Glutamatergic neuron (in vitro differentiated cells): ENCODE data around the gene THUMPD2. TPM values are rescaled to one million over a fixed set of nuclear protein-coding genes. Genes with fewer than 3 reads are reported as not detected.

Experiments
- DNase-seq: peaks from one replicate; pipeline ENCODE4 v3.0.0; 2022
- H3K27ac Mint-ChIP-seq: one replicate; pipeline ENCODE4 v1.8.0; 2020; ENCODE audit warnings: mild to moderate bottlenecking, mixed read lengths, inconsistent platforms; ENCODE audit not compliant: unreplicated experiment
- H3K27me3 Mint-ChIP-seq: one replicate; pipeline ENCODE4 v1.8.0; 2020; ENCODE audit warnings: mild to moderate bottlenecking, moderate library complexity, mixed read lengths, inconsistent platforms; ENCODE audit not compliant: unreplicated experiment
- H3K36me3 Mint-ChIP-seq: one replicate; pipeline ENCODE4 v1.8.0; 2020; ENCODE audit warnings: mild to moderate bottlenecking, mixed read lengths, inconsistent platforms; ENCODE audit not compliant: unreplicated experiment
- H3K4me1 Mint-ChIP-seq: one replicate; pipeline ENCODE4 v1.8.0; 2020; ENCODE audit warnings: mild to moderate bottlenecking, low read depth, mixed read lengths, inconsistent platforms; ENCODE audit not compliant: unreplicated experiment
- H3K4me3 Mint-ChIP-seq: one replicate; pipeline ENCODE4 v1.8.0; 2020; ENCODE audit warnings: mild to moderate bottlenecking, mixed read lengths, inconsistent platforms; ENCODE audit not compliant: unreplicated experiment
- H3K9me3 Mint-ChIP-seq: one replicate; pipeline ENCODE4 v1.8.0; 2020; ENCODE audit warnings: mild to moderate bottlenecking, moderate library complexity, mixed read lengths, inconsistent platforms; ENCODE audit not compliant: unreplicated experiment
- CTCF ChIP-seq: fragments of 200-600 bp; sonication (generic); IDR thresholded peaks from one replicate; pipeline ENCODE4 v1.5.0; 2021; ENCODE audit not compliant: partially characterized antibody, unreplicated experiment
- total RNA-seq: library from RNA; stranded (reverse); fragmentation: NEBNext Ultra II Directional; extraction: Animal tissue kit (Norgen Biotek cat#: 25700); gene quantifications from one replicate; pipeline ENCODE4 v1.2.1, GENCODE V29; 2021; ENCODE audit not compliant: unreplicated experiment

THUMPD2 gene
- total RNA-seq, 1 donor from 2014 or later: 6.0 TPM

- TF ChIP-seq CTCF: no peak
- peaks cover 3% of the 10 kb centered on the region for H3K4me1 Mint-ChIP-seq
- H3K9me3 Mint-ChIP-seq: peaks cover 4% of the 10 kb centered on the region
- no peaks in the 10 kb centered on the region for H3K27me3 Mint-ChIP-seq
- no peak overlapping the region for H3K27ac Mint-ChIP-seq
- no peaks in the 10 kb centered on the region for H3K36me3 Mint-ChIP-seq
- H3K4me3 Mint-ChIP-seq: no peak overlapping the region
- no peak for DNase-seq
These were observed 62.0 kb downstream of the THUMPD2 start for GRCh38 chr2:39717067-39717466.

- Mint-ChIP-seq H3K9me3 (peaks cover 5% of the 10 kb centered on the region), H3K27ac (no peak overlapping the region), H3K36me3 (no peaks in the 10 kb centered on the region), H3K27me3 (no peaks in the 10 kb centered on the region), H3K4me3 (no peak overlapping the region), H3K4me1 (peaks cover 8% of the 10 kb centered on the region)
- no peak for DNase-seq
- TF ChIP-seq CTCF: no peak
These were observed 63.2 kb downstream of the THUMPD2 start for GRCh38 chr2:39715822-39716221.

GRCh38 chr2:39715095-39715494 is 64.0 kb downstream of the THUMPD2 start:
- Mint-ChIP-seq H3K27me3 (no peaks in the 10 kb centered on the region), H3K4me1 (peaks cover 10% of the 10 kb centered on the region), H3K4me3 (no peak overlapping the region), H3K27ac (no peak overlapping the region), H3K9me3 (peaks cover 5% of the 10 kb centered on the region), H3K36me3 (no peaks in the 10 kb centered on the region)
- no peak for TF ChIP-seq CTCF
- DNase-seq: no peak

GRCh38 chr2:39712953-39713352 is 66.1 kb downstream of the THUMPD2 start:
- no peak for DNase-seq
- no peak overlapping the region for H3K4me3 Mint-ChIP-seq
- H3K4me1 Mint-ChIP-seq: peaks cover 10% of the 10 kb centered on the region
- H3K9me3 Mint-ChIP-seq: peaks cover 5% of the 10 kb centered on the region
- no peaks in the 10 kb centered on the region for H3K27me3 Mint-ChIP-seq
- peaks cover 2% of the 10 kb centered on the region for H3K36me3 Mint-ChIP-seq
- no peak for TF ChIP-seq CTCF
- no peak overlapping the region for H3K27ac Mint-ChIP-seq

GRCh38 chr2:39710807-39711206 is 68.3 kb downstream of the THUMPD2 start:
- no peak for DNase-seq
- TF ChIP-seq CTCF: no peak
- H3K27me3 Mint-ChIP-seq: no peaks in the 10 kb centered on the region
- H3K27ac Mint-ChIP-seq: no peak overlapping the region
- H3K36me3 Mint-ChIP-seq: peaks cover 6% of the 10 kb centered on the region
- no peak overlapping the region for H3K4me3 Mint-ChIP-seq
- peaks cover 9% of the 10 kb centered on the region for H3K4me1 Mint-ChIP-seq
- peaks cover 5% of the 10 kb centered on the region for H3K9me3 Mint-ChIP-seq
